ENCODE measurements around the gene SRXN1.

DNA sequence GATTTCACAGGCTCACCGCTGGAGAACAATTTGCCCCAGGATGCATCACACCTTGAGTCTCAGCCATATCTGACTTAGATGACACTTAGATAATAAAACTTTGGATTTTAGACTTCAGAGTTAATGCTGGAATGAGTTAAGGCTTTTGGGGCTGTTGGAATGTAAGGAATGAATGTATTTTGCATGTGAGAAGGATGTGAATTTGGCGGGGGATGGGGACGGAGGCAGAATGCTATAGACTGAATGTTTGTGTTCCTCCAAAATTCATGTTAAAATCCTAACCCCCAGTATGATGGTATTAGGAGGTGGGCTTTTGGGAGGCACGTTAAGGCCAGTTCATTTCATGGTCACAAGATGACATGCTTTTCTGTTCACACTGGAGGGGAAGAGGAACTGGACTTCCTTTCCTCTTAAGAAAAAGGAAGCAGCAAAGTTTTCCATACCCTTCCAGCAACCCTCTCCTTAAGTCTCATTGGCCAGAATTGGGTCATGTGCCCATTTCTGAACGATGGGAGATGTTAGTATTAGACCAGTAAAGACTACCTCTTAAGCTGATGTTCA lies 5.8 kb upstream of the SRXN1 start:
- TF ChIP-seq, protein P1, sequence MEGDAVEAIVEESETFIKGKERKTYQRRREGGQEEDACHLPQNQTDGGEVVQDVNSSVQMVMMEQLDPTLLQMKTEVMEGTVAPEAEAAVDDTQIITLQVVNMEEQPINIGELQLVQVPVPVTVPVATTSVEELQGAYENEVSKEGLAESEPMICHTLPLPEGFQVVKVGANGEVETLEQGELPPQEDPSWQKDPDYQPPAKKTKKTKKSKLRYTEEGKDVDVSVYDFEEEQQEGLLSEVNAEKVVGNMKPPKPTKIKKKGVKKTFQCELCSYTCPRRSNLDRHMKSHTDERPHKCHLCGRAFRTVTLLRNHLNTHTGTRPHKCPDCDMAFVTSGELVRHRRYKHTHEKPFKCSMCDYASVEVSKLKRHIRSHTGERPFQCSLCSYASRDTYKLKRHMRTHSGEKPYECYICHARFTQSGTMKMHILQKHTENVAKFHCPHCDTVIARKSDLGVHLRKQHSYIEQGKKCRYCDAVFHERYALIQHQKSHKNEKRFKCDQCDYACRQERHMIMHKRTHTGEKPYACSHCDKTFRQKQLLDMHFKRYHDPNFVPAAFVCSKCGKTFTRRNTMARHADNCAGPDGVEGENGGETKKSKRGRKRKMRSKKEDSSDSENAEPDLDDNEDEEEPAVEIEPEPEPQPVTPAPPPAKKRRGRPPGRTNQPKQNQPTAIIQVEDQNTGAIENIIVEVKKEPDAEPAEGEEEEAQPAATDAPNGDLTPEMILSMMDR (IDR thresholded peaks at IDR 0.05; ENCODE audit: borderline replicate concordance, extremely low read depth, low read length, poor library complexity, severe bottlenecking), result no peak
- no peak for TF ChIP-seq EZH2 (IDR thresholded peaks at IDR 0.05; ENCODE audit: borderline replicate concordance, low read depth, low read length, severe bottlenecking)
